ENCODE data around the gene NRARP.
"Not testable (repeated sequence)": the region's sequence is repeated elsewhere in the genome, so short reads cannot be mapped to it uniquely, and the experiment has no call there.

The NRARP gene

DNA sequence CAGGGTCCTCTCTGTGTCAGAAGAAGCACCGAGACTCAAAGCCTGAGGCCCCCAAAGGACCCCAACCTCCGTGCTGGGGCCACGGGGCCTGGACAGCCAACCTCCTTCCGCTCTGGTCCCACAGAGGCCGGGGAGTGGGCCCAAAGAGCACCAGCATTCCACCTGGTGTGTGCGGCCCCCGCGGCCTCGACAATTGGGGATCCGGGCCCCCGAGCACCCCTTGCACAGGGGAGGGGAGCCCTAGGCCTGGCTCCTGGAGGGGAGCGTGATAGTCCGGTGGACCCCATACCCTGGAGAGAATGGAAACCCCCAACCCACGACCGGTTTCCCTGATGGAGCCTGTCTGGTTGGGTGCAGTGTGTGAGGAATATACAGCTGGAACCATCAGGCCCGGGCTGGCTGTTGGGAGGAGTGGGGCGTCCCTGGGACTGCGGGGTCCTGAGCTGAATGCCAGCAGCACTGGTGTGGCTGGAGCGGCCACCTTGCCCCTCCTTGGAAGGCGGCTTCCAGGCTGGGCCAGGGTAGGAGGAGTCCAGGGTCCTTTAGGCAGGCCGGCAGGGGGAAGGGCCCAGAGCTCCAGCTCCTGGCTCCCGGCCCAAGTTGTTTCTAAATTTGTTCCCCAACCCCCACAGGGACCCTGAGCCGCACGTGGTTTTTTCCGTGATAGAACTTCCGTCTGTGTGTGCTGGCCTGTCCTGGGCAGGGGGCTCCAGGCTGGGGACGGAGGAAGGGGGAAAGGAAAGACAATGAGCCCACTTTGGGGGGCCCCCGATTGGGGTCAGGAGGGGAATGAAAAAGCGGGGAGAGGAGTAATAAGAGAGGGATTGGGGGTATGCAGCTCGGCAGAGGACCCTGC, 25.4 kb downstream of the NRARP start:
- DNase-seq (ENCODE audit: low spot score) = no peak

- no peak for DNase-seq (ENCODE audit: low spot score)
These were observed 26.2 kb downstream of the NRARP start for GRCh38 chr9:137275588-137276472.

DNA sequence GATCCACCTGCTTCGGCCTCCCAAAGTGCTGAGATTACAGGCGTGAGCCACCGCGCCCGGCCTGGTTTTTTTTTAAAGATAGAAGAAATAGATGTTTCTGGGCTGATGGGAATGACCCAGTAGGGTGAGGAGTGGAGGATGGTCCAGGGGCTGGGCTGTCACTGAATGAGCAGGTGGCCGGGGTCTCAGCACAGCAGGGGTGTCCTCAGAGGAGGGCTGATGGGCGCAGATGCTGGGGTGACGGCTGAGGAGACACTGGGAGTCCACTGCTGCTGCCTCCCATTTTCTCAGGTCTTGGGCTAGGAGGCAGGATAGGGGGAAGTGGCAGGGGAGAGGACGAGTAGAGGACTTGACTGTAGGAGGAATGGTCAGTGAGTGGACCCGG, 26.9 kb downstream of the NRARP start:
- no peak for DNase-seq (ENCODE audit: low spot score)

- no peak for DNase-seq (ENCODE audit: low spot score)
These were observed 28.3 kb downstream of the NRARP start for GRCh38 chr9:137273611-137274320.

DNA sequence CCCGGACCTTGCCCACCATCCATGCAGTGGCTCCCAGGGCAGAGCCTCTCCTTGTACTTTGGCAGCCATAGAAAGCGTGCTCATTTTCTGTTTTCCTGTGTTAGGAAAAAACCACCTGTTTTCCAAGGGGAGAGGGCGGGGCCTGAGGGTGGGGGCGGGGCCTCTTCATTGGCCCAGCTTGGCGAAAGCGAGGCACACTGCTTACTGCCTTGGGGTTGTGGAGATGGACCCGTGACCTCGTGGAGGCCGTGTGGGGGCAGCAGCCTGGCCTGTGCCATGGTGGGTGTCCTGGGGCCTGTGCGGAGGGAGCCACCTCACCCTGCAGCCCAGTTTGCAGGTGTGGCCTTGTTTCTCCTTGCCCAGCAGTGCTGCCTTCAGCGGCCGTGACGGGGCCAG, 29.0 kb downstream of the NRARP start:
- DNase-seq (ENCODE audit: low spot score) = no peak

DNA sequence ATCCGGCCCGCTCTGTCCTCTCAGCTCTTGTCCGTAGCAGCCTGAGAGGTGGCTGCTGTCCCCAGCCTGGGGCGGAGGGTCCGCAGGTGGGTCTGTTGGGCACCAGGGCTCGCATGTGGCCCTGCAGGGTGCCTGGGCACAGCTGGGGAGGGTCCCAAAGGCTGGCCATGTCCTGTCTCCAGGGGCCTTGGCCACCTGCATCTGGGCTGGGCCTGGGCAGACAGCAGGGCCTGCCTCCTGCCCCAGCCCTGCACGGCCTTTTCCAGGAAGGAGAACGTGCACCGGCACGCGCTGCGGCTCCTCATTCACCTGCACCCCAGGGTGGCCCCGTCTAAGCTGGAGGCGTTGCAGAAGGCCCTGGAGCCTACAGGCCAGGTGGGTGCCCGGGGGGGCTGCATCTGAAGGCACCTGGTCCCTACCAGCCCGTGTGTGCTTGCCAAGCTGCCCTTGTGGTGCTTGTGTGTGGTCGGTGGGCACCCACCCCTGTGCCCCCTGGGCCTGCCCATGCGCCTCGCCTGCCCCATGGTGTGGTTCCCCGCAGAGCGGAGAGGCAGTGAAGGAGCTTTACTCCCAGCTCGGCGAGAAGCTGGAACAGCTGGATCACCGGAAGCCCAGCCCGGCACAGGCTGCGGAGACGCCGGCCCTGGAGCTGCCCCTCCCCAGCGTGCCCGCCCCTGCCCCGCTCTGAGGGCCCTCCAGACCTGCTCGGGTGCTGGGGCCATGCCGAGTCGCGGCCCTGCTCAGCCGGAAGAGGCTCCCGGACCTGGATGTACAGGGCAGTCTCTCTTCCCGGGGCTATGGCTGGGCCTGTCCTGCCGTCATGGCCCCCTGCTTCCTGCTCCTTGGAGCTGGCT, 29.6 kb downstream of the NRARP start:
- DNase-seq (ENCODE audit: low spot score) = no peak

- DNase-seq (ENCODE audit: low spot score) = no peak
These were observed 30.4 kb downstream of the NRARP start for GRCh38 chr9:137271696-137272076.

- DNase-seq (ENCODE audit: low spot score) = no peak
These were observed 31.0 kb downstream of the NRARP start for GRCh38 chr9:137270929-137271695.

GRCh38 chr9:137269231-137269772, 32.8 kb downstream of the NRARP start:
- DNase-seq (ENCODE audit: low spot score) = peak; percentile 83

DNA sequence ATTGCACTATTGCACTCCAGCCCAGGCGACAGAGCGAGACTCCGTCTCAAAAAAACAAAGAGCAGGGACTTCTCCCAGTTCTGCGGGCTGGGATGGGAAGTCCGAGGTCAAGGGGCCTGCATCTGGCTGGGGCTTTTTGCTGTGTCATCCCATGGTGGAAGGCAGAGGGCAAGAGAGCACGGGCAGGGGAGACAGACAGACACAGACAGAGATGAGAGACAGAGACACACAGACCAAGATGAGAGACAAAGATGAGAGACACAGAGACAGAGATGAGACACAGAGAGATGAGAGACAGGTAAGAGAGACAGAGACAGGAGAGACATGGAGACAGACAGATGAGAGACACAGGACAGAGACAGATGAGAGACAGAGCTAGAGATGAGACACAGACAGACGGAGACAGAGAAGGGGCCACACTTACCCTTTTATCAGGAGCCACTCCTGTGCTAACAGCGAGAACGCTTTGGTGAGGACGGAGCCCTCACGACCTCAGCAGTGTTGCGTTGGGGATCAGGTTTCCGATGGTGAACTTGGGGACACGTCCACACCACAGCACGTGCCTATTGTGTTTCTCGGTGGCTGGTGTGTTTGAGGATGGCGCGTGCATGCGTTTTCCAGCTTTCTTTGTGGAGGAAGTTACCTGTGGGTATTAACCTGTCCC, 33.4 kb downstream of the NRARP start:
- no peak for DNase-seq (ENCODE audit: low spot score)

DNA sequence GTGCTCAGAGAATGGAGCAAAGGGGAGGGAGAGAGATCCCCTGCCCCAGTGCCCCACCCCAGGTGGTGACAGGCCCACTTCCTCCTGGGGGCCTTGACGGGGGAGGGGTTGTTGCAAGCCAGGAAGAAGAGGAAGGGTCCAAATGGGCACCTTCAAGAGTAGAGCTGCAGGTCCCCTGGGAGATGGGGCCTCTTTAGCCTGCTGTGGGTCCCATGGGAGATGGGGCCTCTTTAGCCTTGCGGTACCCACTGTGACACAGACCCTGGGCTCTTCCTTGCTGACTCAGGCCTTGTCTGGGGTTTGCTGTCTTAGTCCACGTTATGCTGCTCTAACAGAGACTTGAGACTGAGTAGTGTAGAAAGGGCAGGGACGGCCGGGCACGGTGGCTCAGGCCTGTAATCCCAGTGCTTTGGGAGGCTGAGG, 34.1 kb downstream of the NRARP start:
- peak; percentile 78 for DNase-seq (ENCODE audit: low spot score)

- DNase-seq (ENCODE audit: low spot score) = no peak
These were observed 35.3 kb downstream of the NRARP start for GRCh38 chr9:137266585-137267453.

- DNase-seq (ENCODE audit: low spot score) = no peak
These were observed 35.9 kb downstream of the NRARP start for GRCh38 chr9:137266162-137266527.

DNA sequence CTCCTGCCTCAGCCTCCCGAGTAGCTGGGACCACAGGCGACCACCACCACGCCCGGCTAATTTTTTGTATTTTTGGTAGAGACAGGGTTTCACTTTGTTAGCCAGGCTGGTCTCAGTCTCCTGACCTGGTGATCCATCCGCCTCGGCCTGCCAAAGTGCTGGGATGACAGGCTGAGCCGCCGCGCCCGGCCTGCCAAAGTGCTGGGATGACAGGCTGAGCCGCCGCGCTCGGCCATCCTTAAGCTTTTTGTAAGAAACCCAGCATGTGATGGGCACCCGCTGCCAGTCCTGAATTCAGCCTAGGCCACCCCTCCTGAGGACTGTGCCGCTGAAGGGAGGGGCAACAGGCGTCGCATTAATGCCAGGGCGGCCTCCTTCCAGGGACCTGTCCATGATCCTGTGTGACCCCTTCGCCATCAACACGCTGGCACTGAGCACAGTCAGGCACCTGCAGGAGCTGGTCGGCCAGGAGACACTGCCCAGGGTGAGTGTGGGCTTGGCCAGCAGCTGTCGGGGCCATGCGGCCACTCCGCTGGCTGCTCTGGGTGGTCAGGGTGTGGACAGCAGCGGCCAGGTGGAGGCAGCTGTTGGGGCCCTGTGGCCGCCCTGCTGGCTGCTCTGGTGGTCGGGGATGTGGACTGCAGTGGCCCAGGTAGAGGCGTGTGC, 36.4 kb downstream of the NRARP start:
- DNase-seq (ENCODE audit: low spot score) = no peak

DNA sequence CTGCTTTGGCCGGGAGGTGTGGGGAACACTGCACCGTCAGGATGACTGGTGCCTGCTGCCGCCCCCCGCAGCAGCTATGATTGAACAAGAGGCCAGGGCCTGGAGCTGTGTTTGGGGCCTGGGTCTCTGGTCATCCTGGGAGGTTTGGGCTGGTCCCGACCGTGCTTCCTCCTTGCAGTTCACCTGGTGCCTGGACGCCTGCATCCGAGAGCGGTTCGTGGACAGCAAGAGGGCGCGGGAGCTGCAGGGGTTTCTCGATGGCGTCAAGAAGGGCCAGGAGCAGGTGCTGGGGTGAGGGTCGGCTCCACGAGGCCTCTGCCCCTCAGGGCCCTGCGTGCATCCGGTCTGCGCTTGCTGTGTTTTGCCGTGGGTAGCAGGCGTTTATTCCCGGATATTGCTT, 38.0 kb downstream of the NRARP start:
- no peak for DNase-seq (ENCODE audit: low spot score)

GRCh38 chr9:137263506-137263905, 38.6 kb downstream of the NRARP start:
- no peak for DNase-seq (ENCODE audit: low spot score)

DNA sequence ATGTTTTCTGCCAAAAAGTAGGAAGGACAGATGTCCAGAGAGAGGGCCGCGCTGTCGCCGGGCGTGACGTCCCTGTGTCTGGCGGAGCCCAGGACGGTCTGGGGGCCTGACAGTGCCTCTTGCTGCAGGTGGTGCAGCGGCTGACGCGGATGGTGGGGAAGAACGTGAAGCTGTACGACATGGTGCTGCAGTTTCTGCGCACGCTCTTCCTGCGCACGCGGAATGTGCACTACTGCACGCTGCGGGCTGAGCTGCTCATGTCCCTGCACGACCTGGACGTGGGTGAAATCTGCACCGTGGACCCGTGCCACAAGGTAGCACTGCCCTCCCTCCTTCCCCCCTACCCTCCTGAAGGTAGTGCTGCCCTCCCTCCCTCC, 39.2 kb downstream of the NRARP start:
- DNase-seq (ENCODE audit: low spot score) = no peak

- not testable (repeated sequence) for DNase-seq (ENCODE audit: low spot score)
These were observed 39.7 kb downstream of the NRARP start for GRCh38 chr9:137262173-137262908.

Data from germinal center (tissue), 1 donor.